Right hindlimb (tissue), 1 donor: ENCODE results near the gene SFR1.
"Not testable (repeated sequence)": the region's sequence is repeated elsewhere in the genome, so short reads cannot be mapped to it uniquely, and the experiment has no call there.

Experiments used
- DNase-seq: peaks from one replicate; pipeline ENCODE4 v3.0.0-alpha.2; 2018

SFR1 gene

DNA sequence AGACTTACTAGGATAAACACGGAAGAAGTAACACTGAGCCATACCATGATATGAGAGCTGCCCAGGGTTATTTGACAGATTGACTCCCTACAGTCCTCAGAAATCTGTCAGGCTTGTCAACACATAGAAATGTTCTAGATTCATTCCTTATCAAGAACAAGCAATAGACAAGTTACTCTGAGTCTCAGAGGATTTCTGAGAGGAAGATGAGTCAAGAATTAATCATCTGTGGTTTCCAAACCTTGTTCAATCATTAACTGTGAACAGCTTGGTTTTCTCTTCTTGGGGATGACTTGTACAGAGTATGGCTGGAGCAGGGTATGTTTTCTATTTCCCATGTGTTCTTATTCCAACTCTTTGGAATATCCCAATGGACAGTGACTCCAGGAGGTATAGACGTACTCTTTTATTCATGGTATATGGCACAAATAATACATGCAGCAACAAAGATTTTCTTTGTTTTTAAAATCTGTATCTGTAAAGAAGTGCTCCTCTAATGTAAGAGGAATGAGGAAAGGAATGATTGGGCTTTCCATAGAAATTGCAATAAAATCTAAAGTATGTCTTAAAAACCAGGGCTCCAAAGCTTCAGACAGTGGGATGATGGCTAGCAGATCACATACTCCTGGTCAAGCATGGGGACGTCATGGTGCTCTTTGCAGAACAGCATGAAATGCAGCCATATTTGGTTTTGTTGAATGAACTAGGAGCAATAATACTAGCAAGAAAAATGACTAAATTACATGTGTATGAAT is 11.9 kb upstream of the SFR1 start:
- DNase-seq = no peak

DNA sequence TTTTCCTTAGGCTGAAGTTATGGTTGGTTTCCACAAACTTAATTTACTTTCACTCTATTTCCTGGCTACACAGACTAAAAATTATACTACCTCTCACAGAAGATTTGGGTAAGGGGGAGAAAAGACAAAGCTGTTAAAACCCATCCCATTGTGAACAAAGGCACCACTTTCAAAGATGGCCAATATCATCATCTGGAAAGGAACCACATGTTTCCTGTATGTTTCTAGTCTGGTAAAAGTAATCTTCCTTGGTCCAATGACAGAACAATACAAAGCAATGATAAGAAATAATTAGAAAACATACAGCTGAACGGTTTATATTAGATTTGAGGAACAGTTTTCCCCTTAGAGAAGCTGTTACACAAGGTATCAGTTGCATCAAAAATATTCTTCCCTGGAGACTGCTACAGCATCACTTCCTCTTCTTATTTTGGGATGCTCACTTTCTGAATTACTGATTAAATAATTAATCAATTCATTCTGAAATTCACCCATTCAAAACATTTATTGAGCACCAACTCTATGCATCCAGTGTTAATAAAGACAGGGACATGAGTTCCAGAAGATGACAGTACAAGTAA is 8.5 kb upstream of the SFR1 start:
- no peak for DNase-seq

DNA sequence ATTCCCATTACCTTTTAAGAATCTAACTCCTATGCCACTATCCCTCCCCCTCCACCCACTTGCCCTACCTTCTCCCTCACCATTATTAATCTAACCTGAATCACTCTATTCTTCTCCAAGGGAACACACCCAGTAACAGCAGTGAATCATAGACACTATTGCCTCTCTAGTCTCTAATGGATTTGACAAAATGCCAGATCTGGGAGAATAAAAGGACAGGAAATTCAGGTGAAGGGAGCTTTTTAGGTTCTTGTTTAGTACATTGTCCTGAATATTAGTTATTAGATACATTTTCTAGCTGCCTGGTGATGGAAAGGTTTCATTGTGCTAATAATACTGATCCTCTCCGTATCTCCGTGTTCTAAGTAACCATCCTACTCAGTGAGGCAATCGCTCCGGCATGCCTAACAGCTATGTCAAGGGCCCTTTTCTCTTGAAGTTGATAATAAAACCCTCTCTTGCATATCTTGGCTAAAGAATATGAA is 4.1 kb upstream of the SFR1 start:
- DNase-seq = no peak

GRCh38 chr10:104119996-104120395 is 2.0 kb upstream of the SFR1 start:
- DNase-seq = no peak

- no peak for DNase-seq
Measured at GRCh38 chr10:104120512-104120902, 1.5 kb upstream of the SFR1 start.

DNA sequence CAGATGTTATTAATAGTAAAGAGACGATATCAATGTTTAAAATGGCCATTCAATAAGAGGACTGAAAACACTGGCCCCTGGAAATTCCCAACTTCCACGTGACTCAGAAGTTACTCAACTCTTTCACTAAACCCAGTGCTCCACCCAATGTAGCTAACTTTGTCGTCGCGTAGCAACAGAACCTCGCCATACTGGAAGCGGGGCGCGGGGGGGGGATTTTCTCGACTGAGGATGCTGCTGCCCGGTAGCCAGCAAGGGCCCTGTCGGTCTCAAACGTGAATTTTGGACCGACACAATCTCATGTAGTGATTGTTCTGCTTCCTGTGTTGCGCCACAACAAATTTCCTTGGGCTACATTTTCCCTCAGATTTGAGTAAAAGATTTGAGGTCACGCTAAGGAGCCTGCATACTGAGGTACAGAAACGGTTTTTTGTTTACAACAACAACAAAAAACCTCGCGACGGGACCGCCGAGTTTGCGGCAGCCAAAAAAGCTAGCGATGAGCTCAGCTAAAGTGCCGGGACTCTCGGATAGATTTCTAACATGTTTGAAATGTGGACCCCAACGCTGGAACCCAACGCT is 977 bp upstream of the SFR1 start:
- DNase-seq = peak; percentile 93

GRCh38 chr10:104122225-104123107 is 495 bp downstream of the SFR1 start:
- DNase-seq = no peak

DNA sequence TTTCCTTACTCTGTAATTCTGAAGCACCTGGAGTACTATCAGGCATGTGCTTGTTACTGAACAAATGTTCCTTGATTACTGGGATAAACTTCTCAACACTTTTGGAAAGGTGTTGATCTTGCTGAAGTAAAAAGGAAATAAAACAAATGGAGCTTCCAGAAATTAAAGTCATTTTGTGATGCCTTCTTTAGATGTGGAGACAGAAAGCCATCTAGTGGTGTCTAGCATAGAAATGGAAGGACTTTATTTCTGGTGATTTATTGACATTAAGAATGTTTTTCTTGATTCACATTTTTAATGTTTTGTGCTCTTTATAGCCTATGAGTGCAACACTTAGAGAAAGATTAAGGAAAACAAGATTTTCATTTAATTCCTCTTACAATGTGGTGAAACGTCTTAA is 1.4 kb downstream of the SFR1 start:
- no peak for DNase-seq

DNA sequence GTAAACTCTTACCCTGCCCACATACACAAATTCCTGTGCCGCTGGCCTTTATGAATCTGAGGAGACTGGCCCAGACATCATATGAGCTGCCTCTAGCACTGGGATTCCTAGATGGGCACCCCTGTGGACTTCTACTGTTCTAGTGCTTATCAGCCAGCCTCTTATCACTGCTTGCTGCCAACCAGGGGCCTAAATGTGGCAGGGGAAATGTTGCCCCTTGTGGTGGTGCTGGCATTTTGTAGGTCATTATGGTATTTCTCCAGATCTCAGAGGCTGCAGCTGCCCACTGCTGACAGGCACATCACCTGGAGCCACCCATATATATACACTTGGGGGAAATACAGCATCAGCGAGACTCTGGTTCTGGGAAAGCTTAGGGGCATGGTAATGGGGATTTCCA is 5.4 kb downstream of the SFR1 start:
- no peak for DNase-seq

DNA sequence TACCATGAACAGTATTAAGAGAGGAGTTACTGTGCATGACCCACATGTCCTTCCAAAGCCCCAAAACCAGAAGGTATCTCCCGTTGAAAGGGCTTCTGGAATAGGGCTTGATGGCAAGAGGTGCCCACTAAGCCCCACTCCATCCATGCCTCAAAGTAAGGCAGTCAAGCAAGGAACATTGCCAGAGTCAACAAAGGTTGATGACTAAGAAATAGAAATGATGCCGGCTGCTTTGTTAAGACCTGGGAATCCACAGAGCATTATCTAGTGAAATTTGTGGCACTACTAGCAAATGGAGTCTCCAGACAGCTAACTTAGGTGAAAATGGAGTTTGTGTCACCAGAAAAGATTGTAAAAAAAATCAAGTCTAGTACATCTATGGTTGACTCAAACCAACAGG is 6.2 kb downstream of the SFR1 start:
- DNase-seq = no peak

GRCh38 chr10:104130041-104130440 is 8.1 kb downstream of the SFR1 start:
- DNase-seq = no peak

DNA sequence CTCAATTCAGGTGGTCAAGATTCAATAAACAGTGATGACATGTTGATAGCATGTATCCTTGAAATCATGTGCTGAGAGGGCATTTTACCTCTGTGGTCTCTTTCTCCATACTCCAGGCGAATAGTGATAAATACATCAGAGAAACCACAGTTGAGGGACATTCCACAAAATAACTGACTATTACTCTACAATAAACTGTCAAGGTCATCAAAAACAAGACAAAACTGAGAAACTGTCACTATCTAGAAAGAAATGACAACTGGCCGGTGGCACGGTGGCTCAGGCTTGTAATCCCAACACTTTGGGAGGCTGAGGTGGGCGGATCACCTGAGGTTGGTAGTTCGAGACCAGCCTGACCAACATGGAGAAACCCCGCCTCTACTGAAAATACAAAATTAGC is 16.2 kb downstream of the SFR1 start:
- DNase-seq = no peak

- no peak for DNase-seq
Measured at GRCh38 chr10:104139221-104139620, 17.2 kb downstream of the SFR1 start.

DNA sequence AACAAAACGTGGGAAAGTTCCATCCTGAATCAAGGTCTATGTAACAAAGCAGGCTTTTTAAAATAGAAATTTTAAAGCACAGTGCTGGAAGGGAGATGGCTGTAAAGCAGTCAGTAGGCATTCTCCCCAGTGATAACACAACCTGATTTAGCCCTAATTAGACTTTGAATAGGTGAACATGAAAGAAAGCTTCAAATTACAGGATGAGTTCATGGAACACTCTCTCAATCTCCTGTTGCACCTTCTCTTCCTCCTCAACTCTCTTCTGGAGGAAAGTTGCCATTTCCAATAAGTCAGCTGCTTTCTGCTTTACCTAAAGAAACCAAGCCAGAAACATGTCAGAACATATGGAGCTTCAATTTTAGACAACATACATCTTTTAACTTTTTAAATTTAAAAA is 20.1 kb downstream of the SFR1 start:
- DNase-seq = no peak

DNA sequence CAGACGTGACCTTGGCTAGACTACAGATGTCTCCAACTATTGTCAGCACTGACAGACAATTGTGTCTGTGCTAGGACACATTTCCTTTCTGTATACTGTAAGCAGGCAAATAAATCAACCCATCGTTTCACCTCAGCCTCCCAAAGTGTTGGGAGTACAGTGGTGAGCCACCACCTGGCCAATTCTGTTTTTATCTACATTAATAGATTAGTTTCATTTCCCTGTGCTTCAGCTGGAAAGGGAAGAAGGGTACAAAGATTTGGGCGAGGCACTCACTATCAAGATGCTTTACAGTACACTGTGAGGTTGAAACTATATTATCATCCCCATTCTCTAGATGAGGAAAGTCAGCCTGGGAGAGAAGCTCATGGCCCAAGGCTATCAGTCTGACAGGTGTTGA is 21.9 kb downstream of the SFR1 start:
- DNase-seq = no peak

DNA sequence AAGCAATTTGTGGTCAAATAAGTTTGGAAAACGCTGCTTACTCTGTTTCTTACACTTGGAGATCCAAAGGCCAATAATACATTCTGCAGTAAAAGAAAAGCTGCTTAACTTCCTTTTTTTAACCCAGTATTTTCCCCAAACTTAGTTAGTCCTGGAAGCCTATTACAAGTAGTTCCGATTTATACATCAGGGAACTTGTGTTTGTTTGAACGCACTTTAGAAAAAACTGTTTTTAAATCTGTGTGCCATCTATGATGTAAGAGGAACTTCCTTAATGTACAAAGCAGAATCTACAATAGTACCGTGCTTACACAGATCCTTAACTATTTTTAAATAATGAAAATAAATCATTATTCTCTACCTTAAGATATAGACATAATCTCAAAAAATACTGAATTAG is 23.0 kb downstream of the SFR1 start:
- DNase-seq = no peak

GRCh38 chr10:104146882-104147281 is 24.9 kb downstream of the SFR1 start:
- no peak for DNase-seq

DNA sequence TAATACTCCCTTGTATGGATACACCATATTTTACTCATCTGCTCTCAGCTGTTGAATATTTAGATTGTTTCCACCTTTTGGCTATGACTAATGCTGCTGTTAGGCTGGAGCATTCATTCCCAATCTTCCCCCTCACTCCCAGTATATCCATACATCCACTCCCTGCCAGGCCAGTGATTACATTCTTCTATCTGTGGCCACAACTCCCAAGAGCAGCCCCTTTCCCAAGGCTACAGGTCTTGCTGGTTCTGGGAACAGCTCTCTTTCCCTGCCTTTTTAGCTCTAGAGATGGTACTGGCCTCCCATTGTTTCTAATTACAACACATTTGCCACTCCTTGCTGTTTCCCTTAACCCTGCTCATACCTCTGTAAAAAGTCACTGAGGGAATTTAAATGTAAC is 28.2 kb downstream of the SFR1 start:
- no peak for DNase-seq

DNA sequence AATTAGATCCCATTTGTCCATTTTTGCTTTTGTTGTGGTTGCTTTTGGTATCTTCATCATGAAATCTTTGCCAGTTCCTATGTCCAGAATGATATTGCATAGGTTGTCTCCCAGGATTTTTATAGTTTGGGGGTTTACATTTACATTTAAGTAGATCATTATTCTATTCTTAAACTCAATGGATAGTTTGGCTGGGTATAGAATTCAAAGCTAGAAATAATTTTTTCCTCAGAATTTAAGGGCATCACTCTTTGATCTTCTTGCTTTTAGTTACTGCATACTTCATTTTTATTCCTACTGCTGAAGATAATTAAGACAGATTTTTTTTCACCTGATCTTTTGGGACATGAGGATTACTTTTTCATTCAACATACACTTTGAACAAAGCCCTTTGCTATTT is 29.8 kb downstream of the SFR1 start:
- DNase-seq = no peak

GRCh38 chr10:104155591-104155990 is 33.6 kb downstream of the SFR1 start:
- DNase-seq = no peak

DNA sequence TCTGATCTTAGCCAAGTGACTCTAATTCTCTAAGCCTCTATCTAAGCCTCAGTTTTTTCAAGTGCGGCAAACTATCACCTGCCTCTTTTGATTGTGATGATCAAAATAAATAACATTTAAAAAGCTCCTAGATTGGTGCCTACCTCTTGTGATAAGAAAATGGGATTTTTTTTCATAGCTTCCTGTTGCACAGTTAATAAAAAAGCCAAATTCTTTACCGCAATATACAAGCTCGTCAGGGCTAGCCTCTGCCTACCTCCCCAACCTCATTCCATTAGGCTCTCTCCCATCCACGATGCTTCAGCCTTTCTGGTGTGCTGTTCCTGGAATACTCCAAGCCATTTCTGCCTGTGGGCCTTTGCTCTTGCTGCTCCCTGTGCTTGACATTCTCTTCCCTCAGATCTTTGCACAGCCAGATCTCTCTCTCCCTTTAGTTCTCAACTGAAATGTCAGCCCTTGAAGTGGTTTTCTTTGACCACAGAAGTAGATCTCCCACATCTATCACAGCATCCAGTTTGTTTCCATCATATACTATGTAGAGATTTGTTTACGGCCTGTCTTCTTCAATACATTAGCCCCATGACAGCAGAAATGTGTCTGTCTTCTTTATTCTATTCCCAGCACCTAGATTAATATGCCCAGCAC is 48.8 kb downstream of the SFR1 start:
- no peak for DNase-seq

DNA sequence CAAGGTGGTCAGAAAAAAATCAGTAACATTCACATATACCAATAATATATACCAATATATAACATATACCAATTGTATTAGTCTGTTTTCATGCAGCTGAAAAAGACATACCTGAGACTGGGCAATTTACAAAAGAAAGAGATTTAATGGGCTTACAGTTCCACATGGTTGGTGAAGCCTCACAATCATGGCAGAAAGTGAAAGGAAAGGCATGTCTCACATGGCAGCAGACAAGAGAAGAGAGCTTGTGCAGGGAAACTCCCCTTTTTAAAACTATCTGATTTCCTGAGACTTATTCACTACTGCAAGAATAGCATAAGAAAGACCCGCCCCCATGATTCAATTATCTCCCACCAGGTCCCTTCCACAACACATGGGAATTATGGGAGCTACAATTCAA is 52.2 kb downstream of the SFR1 start:
- not testable (repeated sequence) for DNase-seq
